HepG2 (cell line): Measurements from ENCODE around the gene PDLIM7. TPM values are rescaled to one million over a fixed set of nuclear protein-coding genes. Genes with fewer than 3 reads are reported as not detected.

ENCODE experiments used
- ATAC-seq: fragments of 200-7000 bp; cut with Tn5 transposase; 3 replicates; pipeline ENCODE4 v1.9.1; 2020; ENCODE audit warnings: mild to moderate bottlenecking, moderate library complexity
- BruUV-seq: library from RNA; stranded (reverse); fragments of 400-500 nt; replicated peaks from 2 replicates; lab custom pipeline; 2021; lab: Mats Ljungman, UMichigan
- CTCF ChIA-PET: fragments of 300-600 bp; formaldehyde crosslinking; extraction: SDS; loops from one replicate; lab custom pipeline; 2021; ENCODE audit warnings: low total read pairs, inconsistent platforms, low intra/inter-chr PET ratio; lab: Yijun Ruan, JAX
- POLR2A ChIA-PET: fragments of 350-600 bp; sonication (Branson Sonifier 250); formaldehyde crosslinking; loops from one replicate; lab custom pipeline; 2020; ENCODE audit warnings: antibody characterized with exemption, inconsistent platforms; lab: Yijun Ruan, JAX
- DNase-seq: peaks from one replicate; pipeline ENCODE4 v3.0.0-alpha.2; 2015; ENCODE audit warnings: low spot score
- FAIRE-seq: peaks from 3 replicates; lab custom pipeline; 2011; peaks lifted over from hg19 to GRCh38; lab: Jason Lieb, UNC
- H2AFZ ChIP-seq: one replicate; pipeline ENCODE4 v1.6.1; 2011; ENCODE audit warnings: low read length, inconsistent platforms
- H3K27ac ChIP-seq: fragments of 300-600 bp; 3 replicates; pipeline ENCODE4 v1.8.0; 2011; ENCODE audit warnings: mixed run types, mild to moderate bottlenecking, mixed read lengths, low read length, inconsistent platforms; ENCODE audit not compliant: insufficient read depth; ENCODE audit errors: extremely low read length
- H3K27me3 ChIP-seq, 2 experiments: fragments of 200-600 bp in 1 of 2; 2 replicates in 1 of 2; 3 replicates in 1 of 2; pipeline versions ENCODE4 v1.6.0 to v1.8.0; 2011; ENCODE audit warnings: low read length in 2 of 2, mild to moderate bottlenecking in 2 of 2, moderate library complexity in 2 of 2, inconsistent platforms in 1 of 2; ENCODE audit not compliant: insufficient read depth in 2 of 2, control insufficient read depth in 1 of 2
- H3K36me3 ChIP-seq, 2 experiments: fragments of 200-600 bp in 1 of 2; replicated peaks in 1 of 2; 2 replicates in 1 of 2; 3 replicates in 1 of 2; pipeline versions ENCODE4 v1.5.1 to v1.8.0; 2011; ENCODE audit warnings: low read length in 2 of 2, inconsistent platforms in 1 of 2; ENCODE audit not compliant: insufficient read depth in 2 of 2, control insufficient read depth in 1 of 2
- H3K4me1 ChIP-seq: 2 replicates; pipeline ENCODE4 v1.5.1; 2012; ENCODE audit warnings: low read length, inconsistent platforms; ENCODE audit not compliant: insufficient read depth
- H3K4me2 ChIP-seq: 2 replicates; pipeline ENCODE4 v1.6.0; 2011; ENCODE audit warnings: low read depth, low read length, inconsistent platforms
- H3K4me3 ChIP-seq, 3 experiments: fragments of 200-600 bp in 1 of 3; sonication (generic), shearing (Covaris generic) in 1 of 3; replicated peaks in 1 of 3; 2 replicates each; pipeline ENCODE4 v1.5.1; 2011 to 2016; ENCODE audit warnings: low read length in 3 of 3, inconsistent platforms in 2 of 3, low read depth in 2 of 3, mild to moderate bottlenecking in 2 of 3, control low read depth in 1 of 3, mixed read lengths in 1 of 3; ENCODE audit not compliant: insufficient read depth in 1 of 3
- H3K79me2 ChIP-seq: one replicate; pipeline ENCODE4 v1.6.1; 2011; ENCODE audit warnings: low read length, inconsistent platforms; ENCODE audit not compliant: insufficient read depth
- H3K9ac ChIP-seq: 2 replicates; pipeline ENCODE4 v1.6.0; 2011; ENCODE audit warnings: mild to moderate bottlenecking, low read depth, low read length, inconsistent platforms; ENCODE audit not compliant: insufficient read depth
- H3K9me3 ChIP-seq: 2 replicates; pipeline ENCODE4 v1.5.1; 2012; ENCODE audit warnings: mild to moderate bottlenecking, low read length
- H4K20me1 ChIP-seq: 2 replicates; pipeline ENCODE4 v1.6.0; 2011; ENCODE audit warnings: inconsistent platforms, mild to moderate bottlenecking, low read length, moderate library complexity; ENCODE audit not compliant: insufficient read depth
- CBX1 ChIP-seq: IDR thresholded peaks from one replicate; pipeline ENCODE4 v1.6.1; 2016; ENCODE audit warnings: antibody characterized with exemption, low read depth
- ERF ChIP-seq: IDR thresholded peaks from 2 replicates; pipeline ENCODE4 v1.6.1; 2018; ENCODE audit warnings: missing biosample characterization, missing genetic modification reagents
- KAT7 ChIP-seq: IDR thresholded peaks from 2 replicates; pipeline ENCODE4 v1.6.1; 2018; ENCODE audit warnings: borderline replicate concordance, missing compliant biosample characterization
- MBD4 ChIP-seq: IDR thresholded peaks from 2 replicates; pipeline ENCODE4 v1.6.1; 2012; ENCODE audit warnings: low read length, inconsistent platforms, borderline replicate concordance
- RFXAP ChIP-seq: sonication (generic); formaldehyde crosslinking; IDR thresholded peaks from 2 replicates; pipeline ENCODE4 v1.4.0; 2020; ENCODE audit warnings: missing genetic modification reagents, borderline replicate concordance
- SMAD9 ChIP-seq: sonication (generic); formaldehyde crosslinking; IDR thresholded peaks from 2 replicates; pipeline ENCODE4 v1.5.1; 2020; ENCODE audit warnings: mild to moderate bottlenecking, missing genetic modification reagents
- ZNF136 ChIP-seq: sonication (generic); formaldehyde crosslinking; IDR thresholded peaks from 2 replicates; pipeline ENCODE4 v1.8.1; 2022; ENCODE audit warnings: low read depth, mild to moderate bottlenecking, moderate library complexity, missing genetic modification reagents
- ZNF326 ChIP-seq: sonication (generic); formaldehyde crosslinking; IDR thresholded peaks from 2 replicates; pipeline ENCODE4 v1.4.0; 2020; ENCODE audit warnings: missing genetic modification reagents, borderline replicate concordance
- ZNF607 ChIP-seq: sonication (generic); formaldehyde crosslinking; IDR thresholded peaks from 2 replicates; pipeline ENCODE4 v1.5.1; 2020; ENCODE audit warnings: missing genetic modification reagents, mild to moderate bottlenecking, borderline replicate concordance
- WGBS: methylation state at CpG from one replicate; pipeline ENCODE4 v1.1.6; 2017; ENCODE audit warnings: low lambda C conversion rate; 5-methylcytosine and 5-hydroxymethylcytosine counted together
- in situ Hi-C: cut with HindIII; loops from 2 replicates; pipeline ENCODE4 v1.10.0; 2017; ENCODE audit warnings: low pct_unique_long_range_greater_than_20kb; ENCODE audit not compliant: extremely low pct_ligation_motif_present
- intact Hi-C: fragments of 100-400 bp; cut with micrococcal nuclease; formaldehyde crosslinking; loops from one replicate; pipeline ENCODE4 v1.10.0; 2022; ENCODE audit not compliant: unreplicated experiment
- polyA plus RNA-seq, 8 experiments: library from polyadenylated mRNA; depleted of rRNA in 3 of 8; stranded (reverse) in 7 of 8; unstranded in 1 of 8; fragments of >200 nt; fragmentation: Illumina TruSeq in 4 of 8; extraction: Trizol in 4 of 8; gene quantifications; 2 replicates each; pipeline versions ENCODE4 v1.2.1 to v1.2.3, GENCODE V29; 2011 to 2016; ENCODE audit warnings: low read depth in 4 of 8, missing spikeins in 1 of 8, mixed read lengths in 1 of 8; ENCODE audit not compliant: insufficient read depth in 1 of 8
- total RNA-seq, 5 experiments: library from RNA; depleted of rRNA; stranded (reverse); fragments of >200 nt; fragmentation: Illumina TruSeq; extraction: Trizol; gene quantifications; 2 replicates each; pipeline ENCODE4 v1.2.3, GENCODE V29; 2016; ENCODE audit warnings: low read depth in 1 of 5
- TF ChIP-seq, protein P1 (sequence below): sonication (generic); formaldehyde crosslinking; IDR thresholded peaks from 2 replicates; pipeline ENCODE4 v1.4.0; 2020; ENCODE audit warnings: missing genetic modification reagents
- TF ChIP-seq, protein P2 (sequence below): sonication (generic); formaldehyde crosslinking; IDR thresholded peaks from 2 replicates; pipeline ENCODE4 v1.4.0; 2020; ENCODE audit warnings: low read depth, mild to moderate bottlenecking, missing genetic modification reagents
- TF ChIP-seq, protein P3 (sequence below): sonication (generic); formaldehyde crosslinking; IDR thresholded peaks from 2 replicates; pipeline ENCODE4 v1.5.1; 2020; ENCODE audit warnings: mild to moderate bottlenecking, missing genetic modification reagents, moderate library complexity
- TF ChIP-seq, protein P4 (sequence below): sonication (generic); formaldehyde crosslinking; IDR thresholded peaks from 2 replicates; pipeline ENCODE4 v1.4.0; 2020; ENCODE audit warnings: missing genetic modification reagents, borderline replicate concordance

Gene PDLIM7
- total and polyA plus RNA-seq, 2 of the 13 experiments (the other 11 are each of a cell fraction or from before 2014, with no cell fraction given): 21.1 to 31.3 TPM

DNA sequence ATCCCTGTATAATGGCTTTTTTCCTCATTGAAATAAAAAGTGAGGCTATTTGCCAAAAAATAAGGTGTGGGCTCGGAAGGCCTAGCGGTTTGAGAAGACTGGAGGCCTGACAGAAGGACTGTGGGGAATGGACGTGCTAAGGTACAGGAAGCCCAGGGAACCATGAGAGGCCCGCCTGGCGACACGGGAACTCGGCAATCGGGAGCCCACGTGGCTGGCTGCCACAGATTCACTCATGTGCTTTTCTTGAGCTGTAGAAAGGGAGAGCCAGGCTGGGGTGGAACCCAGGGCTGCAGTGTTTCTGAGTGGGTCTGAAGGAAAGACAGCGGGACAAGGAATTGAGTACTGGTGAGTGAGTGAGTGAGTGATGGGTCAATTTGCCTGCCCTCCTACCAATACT, 31.2 kb upstream of the PDLIM7 start:
- in situ Hi-C loops: no loop called here
- H3K27me3 ChIP-seq: no peaks in the 10 kb centered on the region
- H3K9me3 ChIP-seq: no peaks in the 10 kb centered on the region
- no peak overlapping the region for H3K4me2 ChIP-seq
- no peak overlapping the region for H3K4me3 ChIP-seq
- CTCF ChIA-PET: no interaction called here
- H3K9ac ChIP-seq: no peak overlapping the region
- H3K4me1 ChIP-seq: no peaks in the 10 kb centered on the region
- ATAC-seq: no peak
- no peaks in the 10 kb centered on the region for H4K20me1 ChIP-seq
- H3K36me3 ChIP-seq: peaks cover 43 to 92% of the 10 kb centered on the region in 2 experiments
- FAIRE-seq: no peak
- BruUV-seq: no TSS peak
- POLR2A ChIA-PET: no interaction called here
- H2AFZ ChIP-seq: no peak overlapping the region
- H3K79me2 ChIP-seq: no peaks in the 10 kb centered on the region
- WGBS: 96% methylated on average over 10 of the region's 10 CpGs
- H3K27ac ChIP-seq: no peak overlapping the region
- intact Hi-C loops: no loop called here
- no peak for DNase-seq
- TF ChIP-seq ZNF607 (CRISPR knock-in tag) (no peak), ERF (no peak), KAT7 (CRISPR knock-in tag) (no peak), SMAD9 (CRISPR knock-in tag) (no peak), RFXAP (no peak), ZNF136 (CRISPR knock-in tag) (no peak), CBX1 (no peak), ZNF326 (CRISPR knock-in tag) (no peak), MBD4 (no peak)
- TF ChIP-seq, protein P1, sequence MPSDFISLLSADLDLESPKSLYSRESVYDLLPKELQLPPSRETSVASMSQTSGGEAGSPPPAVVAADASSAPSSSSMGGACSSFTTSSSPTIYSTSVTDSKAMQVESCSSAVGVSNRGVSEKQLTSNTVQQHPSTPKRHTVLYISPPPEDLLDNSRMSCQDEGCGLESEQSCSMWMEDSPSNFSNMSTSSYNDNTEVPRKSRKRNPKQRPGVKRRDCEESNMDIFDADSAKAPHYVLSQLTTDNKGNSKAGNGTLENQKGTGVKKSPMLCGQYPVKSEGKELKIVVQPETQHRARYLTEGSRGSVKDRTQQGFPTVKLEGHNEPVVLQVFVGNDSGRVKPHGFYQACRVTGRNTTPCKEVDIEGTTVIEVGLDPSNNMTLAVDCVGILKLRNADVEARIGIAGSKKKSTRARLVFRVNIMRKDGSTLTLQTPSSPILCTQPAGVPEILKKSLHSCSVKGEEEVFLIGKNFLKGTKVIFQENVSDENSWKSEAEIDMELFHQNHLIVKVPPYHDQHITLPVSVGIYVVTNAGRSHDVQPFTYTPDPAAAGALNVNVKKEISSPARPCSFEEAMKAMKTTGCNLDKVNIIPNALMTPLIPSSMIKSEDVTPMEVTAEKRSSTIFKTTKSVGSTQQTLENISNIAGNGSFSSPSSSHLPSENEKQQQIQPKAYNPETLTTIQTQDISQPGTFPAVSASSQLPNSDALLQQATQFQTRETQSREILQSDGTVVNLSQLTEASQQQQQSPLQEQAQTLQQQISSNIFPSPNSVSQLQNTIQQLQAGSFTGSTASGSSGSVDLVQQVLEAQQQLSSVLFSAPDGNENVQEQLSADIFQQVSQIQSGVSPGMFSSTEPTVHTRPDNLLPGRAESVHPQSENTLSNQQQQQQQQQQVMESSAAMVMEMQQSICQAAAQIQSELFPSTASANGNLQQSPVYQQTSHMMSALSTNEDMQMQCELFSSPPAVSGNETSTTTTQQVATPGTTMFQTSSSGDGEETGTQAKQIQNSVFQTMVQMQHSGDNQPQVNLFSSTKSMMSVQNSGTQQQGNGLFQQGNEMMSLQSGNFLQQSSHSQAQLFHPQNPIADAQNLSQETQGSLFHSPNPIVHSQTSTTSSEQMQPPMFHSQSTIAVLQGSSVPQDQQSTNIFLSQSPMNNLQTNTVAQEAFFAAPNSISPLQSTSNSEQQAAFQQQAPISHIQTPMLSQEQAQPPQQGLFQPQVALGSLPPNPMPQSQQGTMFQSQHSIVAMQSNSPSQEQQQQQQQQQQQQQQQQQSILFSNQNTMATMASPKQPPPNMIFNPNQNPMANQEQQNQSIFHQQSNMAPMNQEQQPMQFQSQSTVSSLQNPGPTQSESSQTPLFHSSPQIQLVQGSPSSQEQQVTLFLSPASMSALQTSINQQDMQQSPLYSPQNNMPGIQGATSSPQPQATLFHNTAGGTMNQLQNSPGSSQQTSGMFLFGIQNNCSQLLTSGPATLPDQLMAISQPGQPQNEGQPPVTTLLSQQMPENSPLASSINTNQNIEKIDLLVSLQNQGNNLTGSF (CRISPR knock-in tag): no peak
- TF ChIP-seq, protein P2, sequence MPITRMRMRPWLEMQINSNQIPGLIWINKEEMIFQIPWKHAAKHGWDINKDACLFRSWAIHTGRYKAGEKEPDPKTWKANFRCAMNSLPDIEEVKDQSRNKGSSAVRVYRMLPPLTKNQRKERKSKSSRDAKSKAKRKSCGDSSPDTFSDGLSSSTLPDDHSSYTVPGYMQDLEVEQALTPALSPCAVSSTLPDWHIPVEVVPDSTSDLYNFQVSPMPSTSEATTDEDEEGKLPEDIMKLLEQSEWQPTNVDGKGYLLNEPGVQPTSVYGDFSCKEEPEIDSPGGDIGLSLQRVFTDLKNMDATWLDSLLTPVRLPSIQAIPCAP (CRISPR knock-in tag): no peak
- TF ChIP-seq, protein P3, sequence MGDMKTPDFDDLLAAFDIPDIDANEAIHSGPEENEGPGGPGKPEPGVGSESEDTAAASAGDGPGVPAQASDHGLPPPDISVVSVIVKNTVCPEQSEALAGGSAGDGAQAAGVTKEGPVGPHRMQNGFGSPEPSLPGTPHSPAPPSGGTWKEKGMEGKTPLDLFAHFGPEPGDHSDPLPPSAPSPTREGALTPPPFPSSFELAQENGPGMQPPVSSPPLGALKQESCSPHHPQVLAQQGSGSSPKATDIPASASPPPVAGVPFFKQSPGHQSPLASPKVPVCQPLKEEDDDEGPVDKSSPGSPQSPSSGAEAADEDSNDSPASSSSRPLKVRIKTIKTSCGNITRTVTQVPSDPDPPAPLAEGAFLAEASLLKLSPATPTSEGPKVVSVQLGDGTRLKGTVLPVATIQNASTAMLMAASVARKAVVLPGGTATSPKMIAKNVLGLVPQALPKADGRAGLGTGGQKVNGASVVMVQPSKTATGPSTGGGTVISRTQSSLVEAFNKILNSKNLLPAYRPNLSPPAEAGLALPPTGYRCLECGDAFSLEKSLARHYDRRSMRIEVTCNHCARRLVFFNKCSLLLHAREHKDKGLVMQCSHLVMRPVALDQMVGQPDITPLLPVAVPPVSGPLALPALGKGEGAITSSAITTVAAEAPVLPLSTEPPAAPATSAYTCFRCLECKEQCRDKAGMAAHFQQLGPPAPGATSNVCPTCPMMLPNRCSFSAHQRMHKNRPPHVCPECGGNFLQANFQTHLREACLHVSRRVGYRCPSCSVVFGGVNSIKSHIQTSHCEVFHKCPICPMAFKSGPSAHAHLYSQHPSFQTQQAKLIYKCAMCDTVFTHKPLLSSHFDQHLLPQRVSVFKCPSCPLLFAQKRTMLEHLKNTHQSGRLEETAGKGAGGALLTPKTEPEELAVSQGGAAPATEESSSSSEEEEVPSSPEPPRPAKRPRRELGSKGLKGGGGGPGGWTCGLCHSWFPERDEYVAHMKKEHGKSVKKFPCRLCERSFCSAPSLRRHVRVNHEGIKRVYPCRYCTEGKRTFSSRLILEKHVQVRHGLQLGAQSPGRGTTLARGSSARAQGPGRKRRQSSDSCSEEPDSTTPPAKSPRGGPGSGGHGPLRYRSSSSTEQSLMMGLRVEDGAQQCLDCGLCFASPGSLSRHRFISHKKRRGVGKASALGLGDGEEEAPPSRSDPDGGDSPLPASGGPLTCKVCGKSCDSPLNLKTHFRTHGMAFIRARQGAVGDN (CRISPR knock-in tag): no peak
- TF ChIP-seq, protein P4, sequence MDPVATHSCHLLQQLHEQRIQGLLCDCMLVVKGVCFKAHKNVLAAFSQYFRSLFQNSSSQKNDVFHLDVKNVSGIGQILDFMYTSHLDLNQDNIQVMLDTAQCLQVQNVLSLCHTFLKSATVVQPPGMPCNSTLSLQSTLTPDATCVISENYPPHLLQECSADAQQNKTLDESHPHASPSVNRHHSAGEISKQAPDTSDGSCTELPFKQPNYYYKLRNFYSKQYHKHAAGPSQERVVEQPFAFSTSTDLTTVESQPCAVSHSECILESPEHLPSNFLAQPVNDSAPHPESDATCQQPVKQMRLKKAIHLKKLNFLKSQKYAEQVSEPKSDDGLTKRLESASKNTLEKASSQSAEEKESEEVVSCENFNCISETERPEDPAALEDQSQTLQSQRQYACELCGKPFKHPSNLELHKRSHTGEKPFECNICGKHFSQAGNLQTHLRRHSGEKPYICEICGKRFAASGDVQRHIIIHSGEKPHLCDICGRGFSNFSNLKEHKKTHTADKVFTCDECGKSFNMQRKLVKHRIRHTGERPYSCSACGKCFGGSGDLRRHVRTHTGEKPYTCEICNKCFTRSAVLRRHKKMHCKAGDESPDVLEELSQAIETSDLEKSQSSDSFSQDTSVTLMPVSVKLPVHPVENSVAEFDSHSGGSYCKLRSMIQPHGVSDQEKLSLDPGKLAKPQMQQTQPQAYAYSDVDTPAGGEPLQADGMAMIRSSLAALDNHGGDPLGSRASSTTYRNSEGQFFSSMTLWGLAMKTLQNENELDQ: no peak
